HG02970 (cell line): ENCODE measurements around the gene SLC25A22.

Experiments
- ATAC-seq: cut with Tn5 transposase; IDR thresholded peaks from one replicate; pipeline ENCODE4 v1.9.1; 2021; ENCODE audit warnings: mild to moderate bottlenecking, moderate library complexity, moderate number of reproducible peaks; ENCODE audit not compliant: unreplicated experiment, low FRiP score

The SLC25A22 gene

DNA sequence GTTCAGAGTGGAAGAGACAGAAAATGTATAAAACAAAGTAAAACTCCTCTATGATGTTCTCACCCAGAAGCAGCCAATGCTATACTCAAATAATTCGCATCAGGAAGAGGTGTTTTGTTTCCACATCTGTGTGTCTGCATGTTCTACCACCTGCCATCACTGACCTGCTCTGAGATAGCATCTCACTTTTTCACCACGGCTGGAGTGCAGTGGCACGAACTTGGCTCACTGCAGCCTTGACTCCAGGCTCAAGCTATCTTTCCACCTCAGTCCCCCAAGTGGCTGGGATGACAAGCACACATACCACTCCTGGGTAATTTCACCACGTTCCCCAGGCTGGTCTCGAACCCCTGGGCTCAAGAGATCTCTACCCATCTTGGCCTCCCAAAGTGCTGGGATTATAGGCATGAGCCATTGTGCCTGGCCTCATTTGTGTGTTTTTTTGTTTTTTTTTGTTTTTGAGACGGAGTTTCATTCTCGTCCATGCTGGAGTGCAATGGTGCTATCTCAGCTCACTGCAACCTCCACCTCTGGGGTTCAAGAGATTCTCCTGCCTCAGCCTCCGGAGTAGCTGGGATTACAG is 36.5 kb downstream of the SLC25A22 start:
- ATAC-seq = no peak

DNA sequence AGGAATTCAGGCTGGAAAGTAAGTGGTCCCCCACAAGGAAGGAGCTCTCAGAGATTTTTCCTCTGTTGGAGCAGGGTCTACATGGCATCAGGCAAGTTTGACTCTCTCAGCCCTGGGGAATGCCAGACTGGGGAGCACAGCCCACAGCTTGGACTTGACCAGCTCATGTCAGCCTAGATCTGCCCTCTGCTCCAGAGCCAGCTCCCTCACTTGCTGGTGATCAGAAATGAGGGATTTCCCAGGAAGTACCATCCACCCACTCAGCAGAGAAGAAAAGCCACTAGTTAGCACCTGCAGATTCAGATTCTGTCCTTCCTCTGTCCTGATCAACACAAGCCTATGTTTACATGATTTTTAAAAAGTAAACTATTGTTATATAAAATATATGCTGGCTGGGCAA is 37.8 kb downstream of the SLC25A22 start:
- no peak for ATAC-seq

DNA sequence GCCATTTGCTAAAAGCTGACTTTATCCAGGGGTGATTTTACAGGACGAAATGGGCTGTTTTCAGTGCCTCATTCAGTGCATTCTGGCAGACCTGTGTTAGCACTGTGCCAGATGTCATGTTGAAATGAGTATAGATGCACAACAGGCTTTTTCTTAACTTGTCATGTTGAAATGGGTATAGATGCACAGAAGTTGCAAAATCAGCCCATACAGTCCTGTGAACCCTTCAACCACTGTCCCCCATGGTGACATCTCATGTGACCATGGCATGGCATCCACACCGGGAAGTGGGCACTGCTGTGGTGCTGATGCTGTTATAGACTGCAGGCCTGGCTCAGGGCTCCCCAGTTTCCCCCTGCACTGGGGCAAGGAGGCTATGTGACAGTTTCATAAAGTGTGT is 48.4 kb downstream of the SLC25A22 start:
- no peak for ATAC-seq

DNA sequence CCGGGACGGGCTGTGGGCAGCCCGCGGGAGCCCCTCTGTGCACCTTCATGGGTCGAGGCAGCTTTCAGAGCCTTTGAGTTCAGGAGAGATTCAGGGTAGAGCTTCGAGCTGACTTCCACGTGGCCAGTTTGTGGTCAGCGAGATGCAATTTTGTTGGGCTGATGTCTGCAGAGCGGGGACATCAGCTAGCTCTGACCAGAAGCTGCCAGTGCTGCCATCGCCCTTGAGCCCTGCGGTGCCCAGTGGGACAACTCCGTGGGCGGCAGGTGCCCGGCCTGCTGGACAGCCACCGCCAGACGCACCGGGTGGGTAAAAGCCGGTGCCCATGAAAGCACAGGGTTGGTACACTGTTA is 50.1 kb downstream of the SLC25A22 start:
- no peak for ATAC-seq

DNA sequence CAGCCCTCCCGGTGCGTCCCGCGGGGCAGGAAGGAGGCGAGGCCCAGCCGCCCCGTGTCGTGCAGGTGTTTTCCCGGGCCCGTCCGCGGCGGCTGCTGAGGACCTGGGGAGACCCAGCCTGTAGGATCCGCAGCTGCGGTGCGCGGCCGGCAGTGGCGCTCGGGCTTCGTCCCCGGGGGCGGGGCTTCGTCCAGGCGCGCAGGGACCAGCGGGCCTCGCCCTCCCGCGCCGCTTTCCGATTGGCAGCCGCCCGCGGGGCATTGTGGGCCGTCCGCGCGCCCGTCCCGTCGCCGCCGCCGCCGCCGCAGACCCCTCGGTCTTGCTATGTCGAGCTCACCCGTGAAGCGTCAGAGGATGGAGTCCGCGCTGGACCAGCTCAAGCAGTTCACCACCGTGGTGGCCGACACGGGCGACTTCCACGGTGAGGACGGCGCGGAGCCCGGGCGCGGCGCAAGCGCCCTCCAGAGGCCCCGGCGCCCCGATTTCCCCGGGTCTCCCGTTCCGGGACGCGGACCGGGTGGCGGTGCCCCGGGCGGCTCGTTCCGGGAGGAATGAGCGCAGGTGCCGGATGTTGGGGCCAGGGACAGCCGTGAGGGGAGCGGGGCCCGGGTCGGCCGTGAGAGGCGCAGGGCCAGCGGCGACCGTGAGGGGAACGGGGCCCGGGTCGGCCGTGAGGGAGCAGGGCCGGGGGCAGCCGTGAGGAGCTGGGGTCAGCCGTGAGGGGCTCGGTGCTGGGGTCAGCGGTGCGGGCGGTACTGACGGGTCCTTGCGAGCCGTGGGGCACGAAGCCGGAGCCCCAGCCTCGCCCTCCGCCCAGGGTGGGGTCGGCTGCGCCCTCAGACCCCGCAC is 50.7 kb downstream of the SLC25A22 start, which contains the start of gene TALDO1:
Gene TALDO1, plus strand, starts transcription at position 307 of the 849 bp plus-strand sequence. Its CDS starts 18 bp downstream, at position 325.
- peak; percentile 81 for ATAC-seq

DNA sequence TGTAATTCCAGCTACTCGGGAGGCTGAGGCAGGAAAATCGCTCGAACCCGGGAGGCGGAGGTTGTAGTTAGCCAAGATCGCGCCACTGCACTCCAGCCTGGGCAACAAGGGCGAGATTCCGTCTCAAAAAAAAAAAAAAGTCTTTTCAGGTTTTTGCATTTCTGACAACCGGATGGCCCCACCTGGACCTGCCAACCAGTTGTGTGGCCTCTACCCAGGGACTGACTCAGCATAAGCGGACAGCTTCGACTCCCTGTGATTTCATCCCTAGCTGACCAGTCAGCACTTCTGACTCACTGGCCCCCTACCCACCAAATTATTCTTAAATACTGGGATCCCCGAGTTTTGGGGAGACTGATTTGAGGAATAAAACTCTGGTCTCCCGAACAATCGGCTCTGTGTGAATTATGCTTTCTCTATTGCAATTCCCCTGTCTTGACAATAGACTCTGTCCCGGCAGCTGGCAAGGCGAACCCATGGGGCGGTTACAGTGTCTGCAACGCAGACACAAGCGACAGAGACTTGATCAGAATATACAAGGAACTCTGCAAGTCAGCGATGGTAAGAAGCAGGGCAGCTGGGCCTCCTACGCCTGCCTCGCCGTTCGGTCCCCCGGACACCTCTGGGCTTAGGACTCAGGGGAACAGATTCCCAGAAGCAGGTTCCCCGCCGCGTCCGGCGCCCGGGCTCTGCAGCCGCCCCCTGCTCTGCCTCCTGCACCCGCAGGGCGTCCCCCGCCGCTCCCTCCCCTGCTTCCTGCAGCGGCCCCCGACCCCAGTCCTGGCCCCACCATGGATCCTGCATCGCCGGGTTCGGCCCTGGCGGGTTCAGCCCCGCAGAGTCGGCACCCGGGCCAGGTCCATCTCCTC is 51.6 kb downstream of the SLC25A22 start:
- no peak for ATAC-seq

DNA sequence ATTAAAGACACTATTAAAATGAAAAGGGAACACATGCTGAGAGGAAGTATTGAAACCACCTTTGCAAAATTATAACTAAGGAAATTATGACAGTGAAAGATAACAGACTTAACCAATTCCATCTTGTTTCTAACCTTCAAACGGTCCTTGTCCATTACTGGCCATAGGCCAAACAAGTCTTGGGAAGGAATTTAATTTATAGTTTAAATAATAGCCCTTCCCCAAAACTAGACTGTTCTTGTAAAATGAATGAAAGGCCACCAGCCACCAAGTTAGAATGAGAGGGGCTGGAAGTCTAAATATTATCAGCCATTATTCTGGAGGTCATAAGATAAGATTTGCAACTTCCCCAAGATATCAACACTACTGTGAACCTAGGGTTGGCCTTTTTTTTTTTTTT is 52.7 kb downstream of the SLC25A22 start:
- ATAC-seq = no peak

DNA sequence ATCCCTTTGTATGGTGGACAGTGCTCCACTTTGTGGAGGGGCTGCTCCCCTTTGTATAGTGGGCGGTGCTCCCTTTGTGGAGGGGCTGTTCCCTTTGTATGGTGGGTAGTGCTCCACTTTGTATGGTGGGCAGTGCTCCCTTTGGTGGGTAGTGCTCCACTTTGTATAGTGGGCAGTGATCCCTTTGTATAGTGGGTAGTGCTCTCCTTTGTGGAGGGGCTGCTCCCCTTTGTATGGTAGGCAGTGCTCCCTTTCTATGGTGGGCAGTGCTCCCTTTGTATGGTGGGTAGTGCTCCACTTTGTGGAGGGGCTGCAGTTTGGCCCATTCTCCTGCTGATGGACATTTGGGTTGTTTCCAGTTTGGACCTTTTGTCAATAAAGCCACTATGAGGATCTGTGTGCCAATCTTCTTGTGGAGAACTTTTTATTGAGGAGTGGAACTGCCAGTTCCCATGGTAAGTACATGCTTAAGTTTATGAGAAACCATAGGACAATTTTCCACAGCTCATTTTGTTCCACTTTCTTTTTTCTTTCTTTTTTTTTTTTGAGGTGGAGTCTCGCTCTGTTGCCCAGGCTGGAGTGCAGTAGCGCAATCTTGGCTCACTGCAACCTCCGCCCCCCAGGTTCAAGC is 55.4 kb downstream of the SLC25A22 start:
- ATAC-seq = no peak

DNA sequence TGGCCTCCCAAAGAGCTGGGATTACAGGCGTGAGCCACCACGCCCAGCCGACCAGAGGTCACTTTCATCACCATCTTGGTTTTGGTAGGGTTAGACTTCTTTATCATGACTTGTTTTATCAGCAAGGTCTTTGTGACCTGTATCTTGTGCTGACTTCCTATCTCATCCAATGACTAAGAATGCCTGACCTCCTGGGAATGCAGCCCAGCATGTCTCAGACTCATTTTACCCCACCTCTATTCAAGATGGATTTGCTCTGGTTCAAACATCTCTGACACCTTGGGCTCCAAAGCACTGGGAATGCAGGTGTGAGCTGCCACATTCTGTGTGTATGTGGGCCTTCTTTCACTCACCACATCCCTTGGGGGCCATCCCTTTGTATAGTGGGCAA is 55.9 kb downstream of the SLC25A22 start:
- no peak for ATAC-seq
